ENCODE measurements around the gene INPP5D. TPM values are rescaled to one million over a fixed set of nuclear protein-coding genes. Genes with fewer than 3 reads are reported as not detected.

Gene INPP5D
- total RNA-seq, 2 experiments from 2014 or later = 79.5 to 92.6 TPM

DNA sequence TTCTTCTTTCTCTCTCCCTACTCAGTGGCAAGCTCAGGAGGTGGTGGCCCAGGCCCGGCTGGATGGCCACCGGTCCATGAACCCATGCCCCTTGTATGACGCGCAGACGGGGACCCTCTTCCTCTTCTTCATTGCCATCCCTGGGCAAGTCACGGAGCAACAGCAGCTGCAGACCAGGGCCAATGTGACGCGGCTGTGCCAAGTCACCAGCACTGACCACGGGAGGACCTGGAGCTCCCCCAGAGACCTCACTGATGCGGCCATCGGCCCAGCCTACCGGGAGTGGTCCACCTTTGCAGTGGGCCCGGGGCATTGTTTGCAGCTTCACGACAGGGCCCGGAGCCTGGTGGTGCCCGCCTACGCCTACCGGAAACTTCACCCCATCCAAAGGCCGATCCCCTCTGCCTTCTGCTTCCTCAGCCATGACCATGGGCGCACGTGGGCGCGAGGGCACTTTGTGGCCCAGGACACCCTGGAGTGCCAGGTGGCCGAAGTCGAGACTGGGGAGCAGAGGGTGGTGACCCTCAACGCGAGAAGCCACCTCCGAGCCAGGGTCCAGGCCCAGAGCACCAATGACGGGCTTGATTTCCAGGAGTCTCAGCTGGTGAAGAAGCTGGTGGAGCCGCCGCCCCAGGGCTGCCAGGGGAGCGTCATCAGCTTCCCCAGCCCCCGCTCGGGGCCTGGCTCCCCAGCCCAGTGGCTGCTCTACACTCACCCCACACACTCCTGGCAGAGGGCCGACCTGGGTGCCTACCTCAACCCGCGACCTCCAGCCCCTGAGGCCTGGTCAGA, 25.9 kb upstream of the INPP5D start:
- no peaks in the 10 kb centered on the region for H3K9me3 ChIP-seq (ENCODE audit: low read length)
- H3K4me2 ChIP-seq (ENCODE audit: low read length) = no peak overlapping the region
- intact Hi-C loops (cut with micrococcal nuclease; ENCODE audit: unreplicated experiment) = no loop called here
- DNase-seq (ENCODE audit: low spot score) = no peak
- TF ChIP-seq, protein P1, sequence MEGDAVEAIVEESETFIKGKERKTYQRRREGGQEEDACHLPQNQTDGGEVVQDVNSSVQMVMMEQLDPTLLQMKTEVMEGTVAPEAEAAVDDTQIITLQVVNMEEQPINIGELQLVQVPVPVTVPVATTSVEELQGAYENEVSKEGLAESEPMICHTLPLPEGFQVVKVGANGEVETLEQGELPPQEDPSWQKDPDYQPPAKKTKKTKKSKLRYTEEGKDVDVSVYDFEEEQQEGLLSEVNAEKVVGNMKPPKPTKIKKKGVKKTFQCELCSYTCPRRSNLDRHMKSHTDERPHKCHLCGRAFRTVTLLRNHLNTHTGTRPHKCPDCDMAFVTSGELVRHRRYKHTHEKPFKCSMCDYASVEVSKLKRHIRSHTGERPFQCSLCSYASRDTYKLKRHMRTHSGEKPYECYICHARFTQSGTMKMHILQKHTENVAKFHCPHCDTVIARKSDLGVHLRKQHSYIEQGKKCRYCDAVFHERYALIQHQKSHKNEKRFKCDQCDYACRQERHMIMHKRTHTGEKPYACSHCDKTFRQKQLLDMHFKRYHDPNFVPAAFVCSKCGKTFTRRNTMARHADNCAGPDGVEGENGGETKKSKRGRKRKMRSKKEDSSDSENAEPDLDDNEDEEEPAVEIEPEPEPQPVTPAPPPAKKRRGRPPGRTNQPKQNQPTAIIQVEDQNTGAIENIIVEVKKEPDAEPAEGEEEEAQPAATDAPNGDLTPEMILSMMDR (conservative IDR thresholded peaks at IDR 0.05; ENCODE audit: low read length) = no peak
- no peak for TF ChIP-seq EZH2phosphoT487 (IDR thresholded peaks at IDR 0.05; ENCODE audit: borderline replicate concordance, low read depth, low read length)
- H4K20me1 ChIP-seq (ENCODE audit: insufficient read depth, low read length) = no peaks in the 10 kb centered on the region
- H3K9me2 ChIP-seq (ENCODE audit: insufficient read depth, low read length) = no peaks in the 10 kb centered on the region
- no peaks in the 10 kb centered on the region for H3K4me1 ChIP-seq (ENCODE audit: insufficient read depth, low read length, poor library complexity, severe bottlenecking)
- H2AFZ ChIP-seq (ENCODE audit: low read length) = no peak overlapping the region
- ChIA-PET POLR2A (no interaction called here), CTCF (ENCODE audit: unreplicated experiment) (no interaction called here)
- no peaks in the 10 kb centered on the region for H3K79me2 ChIP-seq (ENCODE audit: insufficient read depth, low read depth, low read length)
- no peak overlapping the region for H3K4me3 ChIP-seq (ENCODE audit: low read depth, low read length, poor library complexity, severe bottlenecking)
- BruUV-seq (replicated peaks) = no TSS peak
- no peak overlapping the region for H3K27ac ChIP-seq (ENCODE audit: low read depth, low read length, poor library complexity, severe bottlenecking)
- H3K36me3 ChIP-seq (ENCODE audit: insufficient read depth, low read length) = no peaks in the 10 kb centered on the region

GRCh38 chr2:233035426-233036161, 24.5 kb upstream of the INPP5D start:
- intact Hi-C loops (cut with micrococcal nuclease; ENCODE audit: unreplicated experiment) = no loop called here
- Histone ChIP-seq H3K79me2 (ENCODE audit: insufficient read depth, low read depth, low read length) (no peaks in the 10 kb centered on the region), H3K9me3 (ENCODE audit: low read length) (no peaks in the 10 kb centered on the region), H3K4me3 (ENCODE audit: low read depth, low read length, poor library complexity, severe bottlenecking) (no peak overlapping the region), H4K20me1 (ENCODE audit: insufficient read depth, low read length) (no peaks in the 10 kb centered on the region), H3K27ac (ENCODE audit: low read depth, low read length, poor library complexity, severe bottlenecking) (no peak overlapping the region), H3K36me3 (ENCODE audit: insufficient read depth, low read length) (no peaks in the 10 kb centered on the region), H3K9me2 (ENCODE audit: insufficient read depth, low read length) (no peaks in the 10 kb centered on the region), H3K4me1 (ENCODE audit: insufficient read depth, low read length, poor library complexity, severe bottlenecking) (no peaks in the 10 kb centered on the region), H2AFZ (ENCODE audit: low read length) (no peak overlapping the region), H3K4me2 (ENCODE audit: low read length) (no peak overlapping the region)
- POLR2A ChIA-PET = no interaction called here
- TF ChIP-seq EZH2phosphoT487 (IDR thresholded peaks at IDR 0.05; ENCODE audit: borderline replicate concordance, low read depth, low read length) = no peak
- no TSS peak for BruUV-seq (replicated peaks)
- CTCF ChIA-PET (ENCODE audit: unreplicated experiment) = no interaction called here
- no peak for DNase-seq (ENCODE audit: low spot score)

DNA sequence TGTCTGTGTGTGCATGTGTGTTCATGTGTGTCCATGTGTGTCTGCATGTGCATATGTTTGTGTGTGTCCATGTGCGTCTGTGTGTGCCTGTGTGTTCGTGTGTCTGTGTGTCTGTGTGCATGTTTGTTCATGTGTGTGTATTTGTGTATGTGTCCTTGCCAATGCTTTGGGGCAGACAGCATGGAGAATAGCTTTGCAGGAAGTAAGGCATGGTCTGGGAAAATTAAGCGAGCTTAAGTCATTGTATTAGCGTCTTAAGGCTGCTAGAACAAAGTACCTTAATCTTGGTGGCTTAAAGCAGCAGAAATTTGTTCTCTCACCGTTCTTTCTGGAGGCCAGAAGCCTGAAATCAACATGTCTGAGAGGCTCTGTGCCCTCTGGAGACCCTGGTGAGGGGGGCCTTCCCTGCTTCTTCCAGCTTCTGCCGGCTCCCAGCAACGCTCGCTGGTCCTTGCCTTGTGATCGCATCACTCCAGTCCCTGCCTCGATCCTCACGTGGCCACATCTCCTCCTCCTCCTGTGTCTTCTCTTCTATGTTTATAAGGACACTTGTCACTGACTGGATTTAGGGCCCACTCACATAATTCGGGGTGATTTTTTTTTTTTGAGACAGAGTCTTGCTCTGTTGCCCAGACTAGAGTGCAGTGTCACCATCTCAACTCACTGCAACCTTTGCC, 23.8 kb upstream of the INPP5D start:
- DNase-seq (ENCODE audit: low spot score) = no peak
- BruUV-seq (replicated peaks) = no TSS peak
- Histone ChIP-seq H3K4me2 (ENCODE audit: low read length) (no peak overlapping the region), H3K27ac (ENCODE audit: low read depth, low read length, poor library complexity, severe bottlenecking) (no peak overlapping the region), H4K20me1 (ENCODE audit: insufficient read depth, low read length) (no peaks in the 10 kb centered on the region), H3K9me3 (ENCODE audit: low read length) (no peaks in the 10 kb centered on the region), H3K79me2 (ENCODE audit: insufficient read depth, low read depth, low read length) (no peaks in the 10 kb centered on the region), H3K9me2 (ENCODE audit: insufficient read depth, low read length) (no peaks in the 10 kb centered on the region), H2AFZ (ENCODE audit: low read length) (no peak overlapping the region), H3K4me1 (ENCODE audit: insufficient read depth, low read length, poor library complexity, severe bottlenecking) (no peaks in the 10 kb centered on the region), H3K4me3 (ENCODE audit: low read depth, low read length, poor library complexity, severe bottlenecking) (no peak overlapping the region), H3K36me3 (ENCODE audit: insufficient read depth, low read length) (no peaks in the 10 kb centered on the region)
- ChIA-PET CTCF (ENCODE audit: unreplicated experiment) (no interaction called here), POLR2A (interaction anchor here (1.6 kb wide), 1 partner anchor 12 kb away, joined by 3 read pairs; no protein-coding TSS in a partner anchor)
- no peak for TF ChIP-seq EZH2phosphoT487 (IDR thresholded peaks at IDR 0.05; ENCODE audit: borderline replicate concordance, low read depth, low read length)
- TF ChIP-seq, protein P1 (conservative IDR thresholded peaks at IDR 0.05; ENCODE audit: low read length) = no peak
- intact Hi-C loops (cut with micrococcal nuclease; ENCODE audit: unreplicated experiment) = no loop called here

Measured in OCI-LY7 (cell line).